Right ventricle myocardium superior (tissue), 1 donor: ENCODE results near the gene MYL6. TPM values are rescaled to one million over a fixed set of nuclear protein-coding genes. Genes with fewer than 3 reads are reported as not detected.

Experiments used
- ATAC-seq: fragments of 200-7000 bp; cut with Tn5 transposase; one replicate; pipeline ENCODE4 v1.9.1; 2020; ENCODE audit warnings: mild to moderate bottlenecking; ENCODE audit not compliant: poor library complexity
- DNase-seq: peaks from one replicate; pipeline ENCODE4 v3.0.0-alpha.2; 2020
- intact Hi-C: fragments of 100-400 bp; cut with DNase I; formaldehyde crosslinking; loops from one replicate; pipeline ENCODE4 v1.11.2; 2022
- total RNA-seq: library from RNA; stranded (reverse); fragmentation: NEBNext Ultra II Directional; extraction: Animal tissue kit (Norgen Biotek cat#: 25700); gene quantifications from one replicate; pipeline ENCODE4 v1.2.1, GENCODE V29; 2021
- donor health status: DM: no; HTN: yes; CAD: no; lungs with severe emphysema.

MYL6 gene
- total RNA-seq, 1 donor from 2014 or later, result 513 TPM

- ATAC-seq, result no peak
- intact Hi-C loops, result no loop called here
- no peak for DNase-seq
Observed at GRCh38 chr12:56202838-56203237, 44.7 kb downstream of the MYL6 start.

- no peak for DNase-seq
- ATAC-seq, result no peak
- intact Hi-C loops, result no loop called here
Observed at GRCh38 chr12:56204275-56204674, 46.1 kb downstream of the MYL6 start.

- ATAC-seq (no peak), DNase-seq (no peak)
- intact Hi-C loops, result no loop called here
Observed at GRCh38 chr12:56205445-56205844, 47.3 kb downstream of the MYL6 start.

- DNase-seq, result peak; percentile 57
- ATAC-seq, result peak; percentile 70
- intact Hi-C loops, result no loop called here
Observed at GRCh38 chr12:56206452-56207166, 48.5 kb downstream of the MYL6 start.

- intact Hi-C loops, result no loop called here
- no peak for ATAC-seq
- DNase-seq, result no peak
Observed at GRCh38 chr12:56208006-56208405, 49.8 kb downstream of the MYL6 start.

Other genes starting within 250 kb of the MYL6 start
- gene PYM1, start 230.5 kb upstream of the MYL6 start, total RNA-seq, result 14.3 TPM
- gene DGKA, start 227.2 kb upstream of the MYL6 start, total RNA-seq, result 9.5 TPM
- 0.83 TPM for gene PMEL, start 192.3 kb upstream of the MYL6 start, total RNA-seq
- 7.9 TPM for gene CDK2, start 191.5 kb upstream of the MYL6 start, total RNA-seq
- gene RAB5B, start 184.3 kb upstream of the MYL6 start, total RNA-seq, result 111 TPM
- 29.7 TPM for gene SUOX, start 161.1 kb upstream of the MYL6 start, total RNA-seq
- 7.0 TPM for gene IKZF4, start 137.3 kb upstream of the MYL6 start, total RNA-seq
- gene RPS26, start 116.4 kb upstream of the MYL6 start, total RNA-seq, result 34.6 TPM
- 4.8 TPM for gene ERBB3, start 78.2 kb upstream of the MYL6 start, total RNA-seq
- gene PA2G4, start 53.8 kb upstream of the MYL6 start, total RNA-seq, result 68.0 TPM
- 1,888 TPM for gene RPL41, start 41.7 kb upstream of the MYL6 start, total RNA-seq
- gene ZC3H10, start 40.1 kb upstream of the MYL6 start, total RNA-seq, result 5.8 TPM
- gene ESYT1, start 30.1 kb upstream of the MYL6 start, total RNA-seq, result 27.0 TPM
- 42.7 TPM for gene MYL6B, start 5.8 kb upstream of the MYL6 start, total RNA-seq
- 63.4 TPM for gene SMARCC2, start 31.1 kb downstream of the MYL6 start, total RNA-seq
- 48.1 TPM for gene RNF41, start 63.6 kb downstream of the MYL6 start, total RNA-seq
- gene NABP2, start 66.0 kb downstream of the MYL6 start, total RNA-seq, result 18.8 TPM
- gene SLC39A5, start 71.7 kb downstream of the MYL6 start, total RNA-seq, result not detected
- gene ANKRD52, start 100.0 kb downstream of the MYL6 start, total RNA-seq, result 24.6 TPM
- 153 TPM for gene COQ10A, start 108.6 kb downstream of the MYL6 start, total RNA-seq
- gene CS, start 142.0 kb downstream of the MYL6 start, total RNA-seq, result 779 TPM
- 31.2 TPM for gene CNPY2, start 157.6 kb downstream of the MYL6 start, total RNA-seq
- gene PAN2, start 175.6 kb downstream of the MYL6 start, total RNA-seq, result 38.6 TPM
- gene IL23A, start 180.5 kb downstream of the MYL6 start, total RNA-seq, result not detected
- 28.3 TPM for gene STAT2, start 201.7 kb downstream of the MYL6 start, total RNA-seq
- not detected for gene APOF, start 204.5 kb downstream of the MYL6 start, total RNA-seq